ENCODE results near the gene OR6B1.

Gene OR6B1

GRCh38 chr7:144022169-144022568 lies 22.0 kb downstream of the OR6B1 start:
- Mint-ChIP-seq H3K27ac (no peak overlapping the region), H3K9me3 (peaks cover 3% of the 10 kb centered on the region), H3K36me3 (no peaks in the 10 kb centered on the region), H3K4me3 (no peak overlapping the region), H3K4me1 (no peaks in the 10 kb centered on the region)
- no peak for ATAC-seq
- DNase-seq (ENCODE audit: low spot score in 2 of 2) = no peak

DNA sequence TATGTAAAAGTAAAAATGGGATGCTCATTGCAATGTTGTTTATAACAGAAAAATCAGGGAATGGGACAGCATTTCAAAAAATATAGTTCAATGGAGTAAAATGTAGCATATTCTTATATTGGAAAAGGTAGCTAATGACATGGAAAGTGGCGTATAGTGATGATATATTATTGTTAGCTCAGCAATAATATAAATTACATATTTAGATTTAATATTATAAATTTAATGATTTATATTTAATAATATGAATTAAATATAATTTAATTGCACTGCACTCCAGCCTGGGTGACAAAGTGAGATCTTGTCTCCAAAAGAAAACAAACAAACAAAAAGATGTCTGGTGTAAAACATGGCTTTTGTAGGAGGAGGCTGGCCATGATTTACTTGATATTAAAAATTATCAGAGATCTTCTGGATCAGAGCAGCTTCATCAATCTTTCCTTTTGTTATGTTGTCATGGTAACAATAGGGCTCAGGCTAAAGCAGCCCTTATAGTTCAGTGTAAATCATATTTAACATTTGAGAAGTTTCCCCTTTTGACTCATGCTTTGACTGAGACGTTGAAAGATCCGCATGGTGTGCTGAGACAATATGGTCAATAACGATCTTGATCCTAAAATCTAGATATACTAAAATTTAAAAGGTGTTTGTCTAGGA lies 23.2 kb downstream of the OR6B1 start:
- Mint-ChIP-seq H3K27ac (no peak overlapping the region), H3K36me3 (no peaks in the 10 kb centered on the region), H3K4me1 (no peaks in the 10 kb centered on the region), H3K9me3 (peaks cover 3% of the 10 kb centered on the region), H3K4me3 (no peak overlapping the region)
- no peak for DNase-seq (ENCODE audit: low spot score in 2 of 2)
- ATAC-seq = no peak

GRCh38 chr7:144024213-144024612 lies 24.1 kb downstream of the OR6B1 start:
- Mint-ChIP-seq H3K27ac (no peak overlapping the region), H3K36me3 (no peaks in the 10 kb centered on the region), H3K4me3 (no peak overlapping the region), H3K9me3 (no peaks in the 10 kb centered on the region), H3K4me1 (no peaks in the 10 kb centered on the region)
- DNase-seq (ENCODE audit: low spot score in 2 of 2) (no peak), ATAC-seq (no peak)

DNA sequence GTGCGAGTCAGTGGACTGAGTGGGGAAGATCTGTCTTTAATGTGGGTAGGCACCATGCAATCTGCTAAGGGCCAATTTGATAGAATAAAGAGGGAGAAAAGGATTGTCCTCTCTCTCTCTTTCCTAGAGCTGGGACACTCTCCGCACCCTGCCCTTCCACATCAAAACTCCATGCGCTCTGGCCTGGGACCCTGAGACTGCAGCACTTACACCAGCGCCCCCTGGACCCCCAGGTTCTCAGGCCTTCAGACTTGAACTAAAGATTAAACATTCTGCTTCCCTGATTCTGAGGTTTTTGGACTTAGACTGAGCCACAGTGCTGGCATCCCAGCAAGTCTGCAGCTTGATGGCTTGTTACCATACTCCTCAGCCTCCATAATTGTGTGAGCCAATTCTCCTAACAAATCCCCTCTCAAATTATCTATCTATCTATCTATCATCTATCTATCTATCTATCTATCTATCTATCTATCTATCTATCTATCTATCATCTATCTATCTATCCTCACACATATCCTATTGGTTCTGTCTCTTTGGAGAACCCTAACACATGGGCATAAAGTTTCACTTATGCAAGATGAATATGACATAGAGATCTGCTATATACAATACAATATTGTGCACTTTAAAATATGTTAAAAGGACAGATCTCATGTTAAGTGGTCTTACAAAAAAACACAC lies 26.2 kb downstream of the OR6B1 start:
- DNase-seq (ENCODE audit: low spot score in 2 of 2) = no peak
- H3K9me3 Mint-ChIP-seq = no peaks in the 10 kb centered on the region
- no peak for ATAC-seq
- H3K27ac Mint-ChIP-seq = no peak overlapping the region
- H3K36me3 Mint-ChIP-seq = no peaks in the 10 kb centered on the region
- no peak overlapping the region for H3K4me3 Mint-ChIP-seq
- H3K4me1 Mint-ChIP-seq = no peaks in the 10 kb centered on the region

- no peak for DNase-seq (ENCODE audit: low spot score in 2 of 2)
- Mint-ChIP-seq H3K27ac (no peak overlapping the region), H3K4me3 (no peak overlapping the region), H3K4me1 (no peaks in the 10 kb centered on the region), H3K9me3 (no peaks in the 10 kb centered on the region), H3K36me3 (no peaks in the 10 kb centered on the region)
- no peak for ATAC-seq
Measured at GRCh38 chr7:144027070-144027469, 26.9 kb downstream of the OR6B1 start.

DNA sequence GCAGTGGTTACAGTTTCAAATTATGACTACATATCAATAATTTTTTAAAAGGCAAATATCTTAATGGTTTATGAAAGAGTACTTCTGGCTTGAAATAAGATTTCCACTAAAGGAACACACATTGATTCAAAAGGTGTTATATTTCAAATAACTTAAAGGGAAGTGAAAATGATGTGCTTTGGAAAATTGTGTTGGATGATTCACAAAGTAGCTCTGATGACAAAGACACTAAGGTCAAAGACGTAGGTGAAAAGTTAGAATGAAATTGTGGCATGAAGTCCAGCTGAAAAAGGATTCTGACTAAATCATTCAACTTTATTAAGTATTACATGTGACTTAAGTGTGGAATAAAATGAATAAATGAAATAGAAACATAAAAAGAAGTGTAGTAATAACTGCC lies 27.9 kb downstream of the OR6B1 start:
- H3K9me3 Mint-ChIP-seq = no peaks in the 10 kb centered on the region
- no peak overlapping the region for H3K4me3 Mint-ChIP-seq
- no peaks in the 10 kb centered on the region for H3K4me1 Mint-ChIP-seq
- no peaks in the 10 kb centered on the region for H3K36me3 Mint-ChIP-seq
- no peak for ATAC-seq
- DNase-seq (ENCODE audit: low spot score in 2 of 2) = no peak
- no peak overlapping the region for H3K27ac Mint-ChIP-seq

- Mint-ChIP-seq H3K36me3 (no peaks in the 10 kb centered on the region), H3K4me3 (no peak overlapping the region), H3K27ac (no peak overlapping the region), H3K4me1 (no peaks in the 10 kb centered on the region), H3K9me3 (no peaks in the 10 kb centered on the region)
- no peak for DNase-seq (ENCODE audit: low spot score in 2 of 2)
- ATAC-seq = no peak
Measured at GRCh38 chr7:144028547-144028946, 28.4 kb downstream of the OR6B1 start.

DNA sequence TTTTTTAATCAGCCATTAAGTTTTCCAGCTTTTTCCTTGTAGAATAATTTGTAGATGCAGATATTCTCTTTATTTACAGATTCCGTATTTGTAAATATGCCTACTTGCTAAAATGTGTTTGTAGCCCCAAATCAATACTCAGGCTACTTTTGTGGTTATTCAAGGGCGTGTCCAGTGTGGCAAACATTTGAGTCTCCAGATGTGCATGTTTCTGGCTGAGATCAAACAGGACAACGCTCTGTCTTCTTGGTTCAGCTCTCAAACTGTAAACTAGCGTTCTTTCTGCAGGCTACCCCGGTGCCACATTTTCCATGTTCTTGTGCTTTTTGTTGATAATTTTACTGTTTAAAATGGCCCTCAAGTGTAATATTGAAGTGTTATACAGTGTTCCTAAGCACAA lies 32.4 kb downstream of the OR6B1 start:
- DNase-seq (ENCODE audit: low spot score in 2 of 2) (no peak), ATAC-seq (no peak)
- H3K4me3 Mint-ChIP-seq = no peak overlapping the region
- H3K9me3 Mint-ChIP-seq = no peaks in the 10 kb centered on the region
- H3K4me1 Mint-ChIP-seq = no peaks in the 10 kb centered on the region
- H3K36me3 Mint-ChIP-seq = no peaks in the 10 kb centered on the region
- no peak overlapping the region for H3K27ac Mint-ChIP-seq

- Mint-ChIP-seq H3K4me1 (no peaks in the 10 kb centered on the region), H3K4me3 (no peak overlapping the region), H3K36me3 (no peaks in the 10 kb centered on the region), H3K9me3 (no peaks in the 10 kb centered on the region), H3K27ac (no peak overlapping the region)
- ATAC-seq (no peak), DNase-seq (ENCODE audit: low spot score in 2 of 2) (no peak)
Measured at GRCh38 chr7:144032985-144033709, 33.0 kb downstream of the OR6B1 start.

GRCh38 chr7:144035385-144035784 lies 35.3 kb downstream of the OR6B1 start:
- Mint-ChIP-seq H3K9me3 (no peaks in the 10 kb centered on the region), H3K4me1 (no peaks in the 10 kb centered on the region), H3K27ac (no peak overlapping the region), H3K4me3 (no peak overlapping the region), H3K36me3 (no peaks in the 10 kb centered on the region)
- ATAC-seq (no peak), DNase-seq (ENCODE audit: low spot score in 2 of 2) (no peak)

DNA sequence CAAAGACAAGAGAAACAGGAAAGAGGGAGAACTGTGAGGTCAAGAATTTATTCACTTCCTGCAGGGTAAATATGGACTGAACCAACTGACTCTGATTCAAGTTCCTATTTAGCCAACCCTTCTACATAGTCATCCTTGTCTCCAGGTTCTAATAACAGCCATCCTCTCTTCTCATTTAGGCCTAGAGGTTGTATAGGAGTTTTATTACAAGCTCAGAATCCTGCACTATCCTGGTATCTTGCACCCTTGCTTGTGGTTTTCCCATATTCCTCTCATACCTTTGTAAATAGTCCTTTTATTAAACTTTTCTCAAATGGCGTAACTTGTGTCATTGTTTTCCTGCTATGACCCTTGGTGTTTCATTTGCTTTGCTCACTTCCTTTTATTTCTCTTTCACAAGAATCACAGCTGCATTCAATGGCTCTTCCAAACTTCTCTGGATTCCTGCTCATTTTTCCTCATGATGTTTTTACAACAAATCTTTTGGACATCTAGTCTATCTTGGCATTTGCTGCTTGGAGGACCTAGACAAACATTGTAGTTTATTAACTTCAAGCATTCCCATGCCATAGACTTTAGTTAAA lies 36.3 kb downstream of the OR6B1 start:
- Mint-ChIP-seq H3K4me3 (no peak overlapping the region), H3K9me3 (no peaks in the 10 kb centered on the region), H3K4me1 (no peaks in the 10 kb centered on the region), H3K27ac (no peak overlapping the region), H3K36me3 (no peaks in the 10 kb centered on the region)
- no peak for DNase-seq (ENCODE audit: low spot score in 2 of 2)
- ATAC-seq = no peak

- Mint-ChIP-seq H3K27ac (no peak overlapping the region), H3K4me3 (no peak overlapping the region), H3K9me3 (no peaks in the 10 kb centered on the region), H3K4me1 (no peaks in the 10 kb centered on the region), H3K36me3 (no peaks in the 10 kb centered on the region)
- ATAC-seq (no peak), DNase-seq (ENCODE audit: low spot score in 2 of 2) (no peak)
Measured at GRCh38 chr7:144037414-144038035, 37.4 kb downstream of the OR6B1 start.

GRCh38 chr7:144038887-144039286 lies 38.8 kb downstream of the OR6B1 start:
- H3K36me3 Mint-ChIP-seq = no peaks in the 10 kb centered on the region
- ATAC-seq (no peak), DNase-seq (ENCODE audit: low spot score in 2 of 2) (no peak)
- H3K4me1 Mint-ChIP-seq = no peaks in the 10 kb centered on the region
- no peak overlapping the region for H3K27ac Mint-ChIP-seq
- no peak overlapping the region for H3K4me3 Mint-ChIP-seq
- no peaks in the 10 kb centered on the region for H3K9me3 Mint-ChIP-seq

- no peak for ATAC-seq
- no peaks in the 10 kb centered on the region for H3K36me3 Mint-ChIP-seq
Measured at GRCh38 chr7:144048648-144049047, 48.5 kb downstream of the OR6B1 start, which contains the start of gene OR2A5. Gene OR2A5, plus strand, starts transcription at chr7:144048948. Its CDS starts 1,454 bp downstream, at chr7:144050402.

GRCh38 chr7:144049491-144049890 lies 49.4 kb downstream of the OR6B1 start:
- ATAC-seq = no peak
- Mint-ChIP-seq H3K9me3 (no peaks in the 10 kb centered on the region), H3K4me1 (no peaks in the 10 kb centered on the region), H3K36me3 (no peaks in the 10 kb centered on the region), H3K4me3 (no peak overlapping the region), H3K27ac (no peak overlapping the region)
- no peak for DNase-seq (ENCODE audit: low spot score in 2 of 2)

More at GRCh38 chr7:144048648-144049047, 48.5 kb downstream of the OR6B1 start, which contains the start of gene OR2A5:
- H3K4me1 Mint-ChIP-seq = no peaks in the 10 kb centered on the region
- DNase-seq (ENCODE audit: low spot score in 2 of 2) = no peak
- H3K4me3 Mint-ChIP-seq = no peak within 1 kb of the TSS
- H3K9me3 Mint-ChIP-seq = no peaks in the 10 kb centered on the region
- H3K27ac Mint-ChIP-seq = no peak within 1 kb of the TSS
